Stimulated activated CD8-positive, alpha-beta memory T cell treated with anti-CD3 and anti-CD28 coated beads, Interleukin-4, amount 100 ng/mL, for 24 hours (primary cell): Measurements from ENCODE around the gene TSPO.

Experiments used
- DNase-seq: peaks from one replicate; pipeline ENCODE4 v3.0.0-alpha.2; 2020; ENCODE audit warnings: low read depth

TSPO gene

GRCh38 chr22:43159484-43160178 lies 8.3 kb downstream of the TSPO start:
- no peak for DNase-seq

- no peak for DNase-seq
Observed at GRCh38 chr22:43160497-43161126, 9.3 kb downstream of the TSPO start.

- DNase-seq, result no peak
Observed at GRCh38 chr22:43162412-43163150, 11.2 kb downstream of the TSPO start.

GRCh38 chr22:43163241-43163795 lies 12.0 kb downstream of the TSPO start:
- DNase-seq, result no peak

GRCh38 chr22:43164636-43165035 lies 13.3 kb downstream of the TSPO start:
- DNase-seq, result no peak

- DNase-seq, result no peak
Observed at GRCh38 chr22:43166132-43166930, 15.0 kb downstream of the TSPO start.

GRCh38 chr22:43167001-43167589 lies 15.7 kb downstream of the TSPO start:
- DNase-seq, result no peak

- no peak for DNase-seq
Observed at GRCh38 chr22:43168471-43169309, 17.3 kb downstream of the TSPO start.

GRCh38 chr22:43169310-43170130 lies 18.2 kb downstream of the TSPO start:
- DNase-seq, result no peak

GRCh38 chr22:43170131-43170480 lies 18.7 kb downstream of the TSPO start:
- no peak for DNase-seq

GRCh38 chr22:43171019-43171491 lies 19.7 kb downstream of the TSPO start:
- DNase-seq, result no peak

- no peak for DNase-seq
Observed at GRCh38 chr22:43171607-43172006, 20.2 kb downstream of the TSPO start.

- DNase-seq, result no peak
Observed at GRCh38 chr22:43172191-43172590, 20.8 kb downstream of the TSPO start.

GRCh38 chr22:43173566-43173965 lies 22.2 kb downstream of the TSPO start:
- DNase-seq, result no peak

- no peak for DNase-seq
Observed at GRCh38 chr22:43173976-43174720, 22.8 kb downstream of the TSPO start.

- no peak for DNase-seq
Observed at GRCh38 chr22:43174941-43175531, 23.7 kb downstream of the TSPO start.

GRCh38 chr22:43176090-43176489 lies 24.7 kb downstream of the TSPO start:
- no peak for DNase-seq

GRCh38 chr22:43177479-43177878 lies 26.1 kb downstream of the TSPO start:
- DNase-seq, result no peak
